NCI-H1048 (cell line): ENCODE results near the gene BTBD10.
"Not testable (repeated sequence)": the region's sequence is repeated elsewhere in the genome, so short reads cannot be mapped to it uniquely, and the experiment has no call there.

Experiments
- DNase-seq: peaks from one replicate; lab custom pipeline; 2025; lab: John Stamatoyannopoulos, UW

The BTBD10 gene

GRCh38 chr11:13440100-13440855, 22.7 kb downstream of the BTBD10 start:
- peak; percentile 13 for DNase-seq

- DNase-seq = no peak
Measured at GRCh38 chr11:13438291-13438690, 24.7 kb downstream of the BTBD10 start.

GRCh38 chr11:13436836-13437235, 26.2 kb downstream of the BTBD10 start:
- not testable (repeated sequence) for DNase-seq

- no peak for DNase-seq
Measured at GRCh38 chr11:13434247-13435205, 28.5 kb downstream of the BTBD10 start.

- no peak for DNase-seq
Measured at GRCh38 chr11:13433437-13433836, 29.6 kb downstream of the BTBD10 start.

GRCh38 chr11:13429836-13430235, 33.2 kb downstream of the BTBD10 start:
- no peak for DNase-seq

- DNase-seq = no peak
Measured at GRCh38 chr11:13429288-13429687, 33.7 kb downstream of the BTBD10 start.

- DNase-seq = no peak
Measured at GRCh38 chr11:13427440-13427839, 35.6 kb downstream of the BTBD10 start.

GRCh38 chr11:13423372-13423771, 39.6 kb downstream of the BTBD10 start:
- DNase-seq = no peak

- DNase-seq = no peak
Measured at GRCh38 chr11:13421561-13421960, 41.5 kb downstream of the BTBD10 start.

GRCh38 chr11:13415201-13415600, 47.8 kb downstream of the BTBD10 start:
- no peak for DNase-seq

- DNase-seq = no peak
Measured at GRCh38 chr11:13405220-13405619, 57.8 kb downstream of the BTBD10 start.

GRCh38 chr11:13398335-13398734, 64.7 kb downstream of the BTBD10 start:
- not testable (repeated sequence) for DNase-seq

GRCh38 chr11:13391217-13391616, 71.8 kb downstream of the BTBD10 start:
- no peak for DNase-seq

GRCh38 chr11:13388741-13389140, 74.3 kb downstream of the BTBD10 start:
- no peak for DNase-seq

- DNase-seq = no peak
Measured at GRCh38 chr11:13386567-13386966, 76.5 kb downstream of the BTBD10 start.

GRCh38 chr11:13384908-13385640, 77.9 kb downstream of the BTBD10 start:
- no peak for DNase-seq

GRCh38 chr11:13382751-13383150, 80.3 kb downstream of the BTBD10 start:
- no peak for DNase-seq

- DNase-seq = no peak
Measured at GRCh38 chr11:13380731-13381130, 82.3 kb downstream of the BTBD10 start.

- no peak for DNase-seq
Measured at GRCh38 chr11:13378316-13378715, 84.7 kb downstream of the BTBD10 start.

GRCh38 chr11:13376838-13377237, 86.2 kb downstream of the BTBD10 start:
- no peak for DNase-seq

GRCh38 chr11:13376402-13376801, 86.6 kb downstream of the BTBD10 start:
- no peak for DNase-seq
